HG03442 (cell line): ENCODE results near the gene SKAP1.

Experiments used
- ATAC-seq: cut with Tn5 transposase; IDR thresholded peaks from one replicate; pipeline ENCODE4 v1.9.1; 2021; ENCODE audit warnings: mild to moderate bottlenecking, moderate library complexity; ENCODE audit not compliant: unreplicated experiment

The SKAP1 gene

GRCh38 chr17:48125829-48126531 lies 304.0 kb downstream of the SKAP1 start:
- ATAC-seq: no peak

DNA sequence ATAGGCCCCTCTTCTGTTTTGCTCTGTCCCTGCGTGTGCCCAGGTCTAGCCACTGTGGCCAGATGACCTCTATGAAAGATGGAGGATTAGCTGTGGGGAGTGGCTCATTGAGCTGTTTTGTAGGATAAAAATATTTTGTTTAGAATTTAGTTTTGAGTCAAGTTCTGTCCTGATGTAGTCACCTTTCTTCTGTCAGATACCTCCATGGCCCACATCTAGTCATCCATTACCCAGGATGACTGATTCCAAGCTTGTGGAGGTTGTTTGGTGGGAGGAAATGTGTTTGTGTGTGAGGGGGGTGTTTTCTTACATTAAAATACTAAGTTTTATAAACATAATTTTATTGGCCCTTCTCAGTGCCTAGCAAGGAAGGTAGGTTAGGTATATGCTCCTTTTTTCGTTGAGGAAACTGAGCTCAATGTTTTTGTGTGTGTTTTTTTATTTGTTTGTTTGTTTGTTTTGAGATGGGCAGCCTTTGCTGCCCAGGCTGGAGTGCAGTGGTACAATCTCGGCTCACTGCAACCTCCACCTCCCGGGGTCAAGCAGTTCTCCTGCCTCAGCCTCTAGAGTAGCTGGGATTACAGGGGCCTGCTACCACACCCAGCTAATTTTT lies 306.1 kb downstream of the SKAP1 start:
- no peak for ATAC-seq

- ATAC-seq: no peak
Observed at GRCh38 chr17:48123111-48123510, 306.9 kb downstream of the SKAP1 start.

DNA sequence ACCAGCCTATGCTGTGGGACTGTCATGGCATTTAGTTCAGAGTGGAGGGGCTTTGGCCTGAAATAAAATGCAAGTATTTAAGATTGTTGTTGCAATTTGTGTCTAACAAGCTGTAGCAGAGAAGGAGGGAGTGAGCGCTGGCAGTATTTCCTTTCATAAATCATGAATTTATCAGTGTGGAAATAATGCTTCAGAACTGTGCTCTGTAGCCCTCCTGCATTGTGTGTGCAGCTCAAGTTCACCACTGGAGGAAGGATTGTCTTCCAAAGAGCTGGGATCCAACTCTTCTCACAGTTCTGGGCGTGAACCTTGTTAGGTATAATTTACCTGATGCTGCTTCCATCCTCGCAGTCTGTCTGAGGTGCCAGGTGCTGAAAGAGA lies 307.4 kb downstream of the SKAP1 start:
- no peak for ATAC-seq

DNA sequence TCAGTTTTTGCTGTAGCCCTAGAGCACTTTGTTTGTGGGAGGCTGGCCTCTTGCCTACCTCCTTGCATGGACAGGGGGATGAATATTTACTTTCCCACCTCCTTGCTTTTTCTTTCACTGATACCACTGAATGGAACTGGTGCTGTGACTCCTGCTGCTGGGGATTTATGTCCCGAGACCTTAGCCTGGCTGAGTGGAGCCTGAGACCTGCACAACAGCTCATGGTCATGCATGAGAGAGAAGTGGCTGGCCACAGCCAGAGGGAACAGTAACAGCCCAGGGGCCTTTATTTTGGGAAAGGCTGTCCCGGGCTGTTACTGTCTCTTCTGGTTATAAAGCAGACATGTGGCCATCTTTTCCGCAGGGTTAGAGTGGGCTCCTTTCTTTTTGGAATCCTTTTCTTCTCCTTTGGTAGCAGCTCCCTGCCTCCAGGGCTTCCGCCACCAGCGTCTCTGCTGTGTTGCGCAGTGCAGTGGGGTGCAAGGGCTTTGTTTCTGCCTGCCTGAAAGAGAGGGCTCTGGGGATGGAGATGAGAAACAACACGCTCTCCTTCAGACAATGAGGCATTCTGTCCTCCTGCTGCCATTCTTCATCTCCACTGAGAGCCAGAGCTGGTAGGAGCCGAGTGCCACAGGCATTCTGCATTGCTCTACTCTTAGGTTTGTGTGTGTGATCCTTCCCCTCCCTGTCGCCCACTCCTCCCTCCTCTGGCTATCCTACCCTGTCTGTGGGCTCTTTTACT lies 307.9 kb downstream of the SKAP1 start:
- ATAC-seq: no peak

DNA sequence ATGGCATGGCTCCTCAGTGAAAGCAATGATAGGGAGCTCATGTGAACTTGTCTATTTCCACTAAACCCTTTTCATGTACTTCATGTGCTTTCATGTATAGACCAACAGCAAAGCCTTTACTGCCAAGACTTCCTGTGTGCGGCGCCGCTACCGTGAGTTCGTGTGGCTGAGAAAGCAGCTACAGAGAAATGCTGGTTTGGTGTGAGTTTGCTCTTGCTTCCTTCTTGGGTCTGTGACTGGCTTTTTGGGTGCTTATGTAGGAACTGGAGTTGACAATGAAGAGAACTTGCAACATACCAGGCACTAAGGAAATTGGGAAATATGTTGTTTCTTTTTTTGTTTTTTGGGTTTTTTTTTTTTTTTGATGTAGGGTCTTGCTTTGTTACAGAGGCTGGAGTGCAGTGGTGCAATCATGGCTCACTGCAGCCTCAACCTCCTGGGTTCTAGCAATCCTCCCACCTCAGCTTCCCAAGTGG lies 316.8 kb downstream of the SKAP1 start:
- ATAC-seq: peak; percentile 34

DNA sequence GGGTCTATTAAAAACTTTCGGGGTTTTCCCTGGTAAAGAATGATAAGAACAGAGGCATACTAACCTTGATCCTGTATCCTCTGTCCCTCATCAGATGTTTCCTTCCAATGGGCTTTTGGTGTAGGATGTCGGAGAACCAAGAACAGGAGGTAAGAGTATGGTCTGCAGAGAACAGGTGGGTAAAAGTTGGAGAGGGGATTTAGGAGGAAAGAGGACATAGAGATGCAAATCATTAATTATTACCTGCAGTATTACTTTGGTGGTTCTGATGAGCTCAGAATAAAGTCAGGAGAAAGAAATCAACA lies 318.1 kb downstream of the SKAP1 start:
- ATAC-seq: no peak

- no peak for ATAC-seq
Observed at GRCh38 chr17:48110761-48111160, 319.3 kb downstream of the SKAP1 start.

DNA sequence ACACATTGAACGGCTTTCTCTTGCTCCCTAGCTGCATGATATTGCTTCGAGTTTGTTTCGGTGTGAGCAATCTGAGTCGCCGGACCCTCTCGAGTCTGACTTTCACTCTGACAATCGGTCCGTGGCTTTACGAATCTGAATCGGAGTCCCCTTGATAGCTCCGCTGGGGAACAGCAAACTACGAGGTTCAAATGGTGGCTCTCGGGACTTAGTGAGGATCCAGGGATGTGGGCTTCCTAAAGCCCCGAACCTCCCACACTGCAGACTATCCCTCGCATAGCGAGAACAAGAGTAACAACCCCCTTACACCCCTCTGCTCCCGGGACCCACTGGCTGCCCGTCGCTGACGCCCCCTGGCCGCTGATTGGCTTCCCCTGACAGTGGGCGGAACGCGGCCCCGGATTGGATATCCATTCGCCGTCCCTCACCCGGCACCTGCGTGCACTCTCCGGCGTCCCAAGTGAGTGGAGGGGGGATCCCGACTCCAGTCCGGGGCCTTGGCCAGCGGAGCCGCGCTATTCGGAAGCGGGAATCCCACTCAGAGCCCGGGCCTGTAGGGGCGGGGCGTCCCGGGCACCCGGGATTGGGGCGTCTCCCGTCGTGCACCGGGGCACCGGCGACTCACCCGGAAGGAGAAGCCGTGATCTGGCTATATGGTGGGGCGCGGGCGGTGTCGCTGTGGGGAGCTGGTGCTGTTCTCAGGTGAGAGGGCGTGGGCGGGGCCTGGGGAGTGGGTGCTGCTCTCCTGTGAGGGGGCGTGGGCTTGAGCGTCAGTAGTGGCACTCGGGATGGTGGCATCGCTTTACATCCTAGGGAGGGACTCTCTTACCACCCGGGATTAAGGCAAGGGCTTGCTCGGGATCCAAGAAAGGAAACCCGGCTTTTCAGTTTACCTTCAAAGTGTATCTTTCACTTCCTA lies 322.6 kb downstream of the SKAP1 start, which contains the start of gene SNX11:
Gene SNX11, plus strand, starts transcription at position 630 of the 919 bp plus-strand sequence. CDS start 4,278 bp downstream, outside the sequence.
- peak; percentile 76 for ATAC-seq

DNA sequence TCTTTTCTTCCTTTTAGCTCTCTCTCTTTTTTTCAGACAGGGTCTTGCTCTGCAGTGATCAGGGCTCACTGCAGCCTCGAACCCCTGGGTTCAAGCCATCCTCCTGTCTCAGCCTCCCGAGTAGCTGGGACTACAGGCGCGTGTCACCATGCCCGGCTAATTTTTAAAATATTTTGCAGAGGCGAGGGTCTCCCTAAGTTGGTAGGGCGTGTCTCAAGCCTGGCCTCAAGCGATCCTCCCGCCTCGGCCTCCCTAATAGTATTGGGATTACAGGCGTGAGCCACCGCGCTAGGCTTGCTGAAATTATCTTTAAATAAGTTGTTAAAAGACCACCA lies 323.2 kb downstream of the SKAP1 start:
- no peak for ATAC-seq

DNA sequence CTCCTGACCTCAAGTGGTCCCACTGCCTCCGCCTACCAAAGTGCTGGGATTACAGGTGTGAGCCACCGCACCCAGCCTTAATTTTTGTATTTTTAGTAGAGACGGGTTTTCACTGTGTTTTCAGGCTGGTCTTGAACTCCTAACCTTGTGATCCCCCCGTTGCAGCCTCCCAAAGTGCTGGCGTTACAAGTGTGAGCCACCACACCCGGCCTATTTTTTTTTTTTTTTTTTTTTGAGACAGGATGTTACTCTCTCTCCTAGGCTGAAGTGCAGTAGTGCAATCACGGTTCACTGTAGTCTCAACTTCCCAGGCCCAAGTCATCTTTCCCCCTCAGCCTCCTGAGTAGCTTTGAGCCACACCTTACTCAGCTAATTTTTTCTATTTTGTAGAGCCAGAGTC lies 325.6 kb downstream of the SKAP1 start:
- no peak for ATAC-seq

- ATAC-seq: no peak
Observed at GRCh38 chr17:48102798-48103715, 327.0 kb downstream of the SKAP1 start.

GRCh38 chr17:48102043-48102750 lies 327.8 kb downstream of the SKAP1 start:
- ATAC-seq: no peak

- ATAC-seq: peak; percentile 91
Observed at GRCh38 chr17:48101012-48101720, 328.8 kb downstream of the SKAP1 start, which contains the start of gene CBX1. TSS of gene CBX1 (minus strand) at chr17:48101478. CDS start at chr17:48077004, 24,474 bp downstream.

DNA sequence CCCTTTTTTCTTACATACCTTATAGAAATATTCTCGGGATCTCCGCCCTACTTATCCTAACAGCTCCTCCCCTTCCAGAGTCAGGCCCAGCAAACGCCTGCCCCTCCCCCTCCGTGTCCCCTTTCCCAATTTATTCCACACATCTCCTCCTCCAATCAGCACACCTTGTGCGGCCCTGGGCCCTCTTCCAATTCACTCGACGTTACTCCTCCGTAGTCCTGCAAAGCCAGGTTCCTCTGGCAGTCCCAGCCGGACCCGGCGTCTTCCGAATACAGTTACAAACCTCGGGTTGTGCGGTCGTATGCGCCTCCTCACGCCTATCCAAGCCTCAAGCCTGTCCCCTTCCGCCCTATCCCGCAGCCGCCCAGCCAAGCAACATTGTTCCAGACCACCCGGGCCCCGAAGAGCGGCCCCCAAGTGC lies 329.4 kb downstream of the SKAP1 start:
- ATAC-seq: peak; percentile 11

GRCh38 chr17:48100160-48100559 lies 329.9 kb downstream of the SKAP1 start:
- no peak for ATAC-seq

GRCh38 chr17:48095611-48096010 lies 334.4 kb downstream of the SKAP1 start:
- ATAC-seq: no peak

DNA sequence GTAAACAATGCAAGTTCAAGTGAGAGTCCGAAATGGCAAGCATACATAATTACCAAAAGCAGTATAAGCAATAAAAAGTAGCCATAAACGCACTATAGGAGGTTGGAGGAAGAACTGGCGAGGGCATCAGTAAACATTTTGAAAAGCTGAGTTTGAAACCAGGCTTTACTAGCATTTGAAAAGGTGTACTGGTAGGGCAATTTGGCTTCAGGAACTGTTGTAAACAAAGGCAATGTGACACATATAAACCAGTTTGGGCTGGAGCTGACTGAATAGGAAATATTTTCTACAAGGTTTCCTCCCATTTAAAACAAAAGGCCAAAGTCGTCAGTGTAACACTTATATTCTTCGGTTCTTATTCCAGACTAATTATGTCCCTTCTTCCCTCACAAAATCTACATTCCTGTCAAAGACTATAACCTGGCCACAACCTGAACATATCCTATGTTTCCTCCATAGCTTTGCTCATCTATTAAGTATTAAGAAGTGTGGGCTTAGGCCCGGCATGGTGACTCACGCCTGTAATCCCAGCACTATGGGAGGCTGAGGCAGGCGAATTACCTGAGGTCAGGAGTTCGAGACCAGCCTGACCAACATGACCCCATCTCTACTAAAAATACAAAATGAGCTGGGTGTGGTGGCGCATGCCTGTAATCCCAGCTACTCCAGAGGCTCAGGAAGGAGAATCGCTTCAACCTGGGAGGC lies 336.5 kb downstream of the SKAP1 start:
- no peak for ATAC-seq
